ENCODE measurements around the gene MINK1.

MINK1 gene

DNA sequence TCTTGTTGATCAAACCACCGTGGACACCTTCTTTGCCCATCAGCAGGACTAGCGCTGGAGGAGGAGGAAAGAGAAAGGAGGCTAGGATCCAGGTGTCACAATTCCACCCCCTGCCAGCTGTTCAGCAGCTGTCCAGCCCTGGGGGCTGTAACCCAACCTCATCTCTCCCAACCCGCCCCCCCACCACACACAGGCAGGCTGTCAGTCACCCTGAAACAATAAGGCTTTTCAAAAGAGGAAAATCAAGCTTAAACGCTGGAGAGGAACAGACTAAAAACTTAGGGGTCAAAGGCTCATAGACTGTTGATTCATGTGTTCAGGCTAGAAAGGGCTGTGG is 112.8 kb downstream of the MINK1 start:
- TF ChIP-seq, protein P1, sequence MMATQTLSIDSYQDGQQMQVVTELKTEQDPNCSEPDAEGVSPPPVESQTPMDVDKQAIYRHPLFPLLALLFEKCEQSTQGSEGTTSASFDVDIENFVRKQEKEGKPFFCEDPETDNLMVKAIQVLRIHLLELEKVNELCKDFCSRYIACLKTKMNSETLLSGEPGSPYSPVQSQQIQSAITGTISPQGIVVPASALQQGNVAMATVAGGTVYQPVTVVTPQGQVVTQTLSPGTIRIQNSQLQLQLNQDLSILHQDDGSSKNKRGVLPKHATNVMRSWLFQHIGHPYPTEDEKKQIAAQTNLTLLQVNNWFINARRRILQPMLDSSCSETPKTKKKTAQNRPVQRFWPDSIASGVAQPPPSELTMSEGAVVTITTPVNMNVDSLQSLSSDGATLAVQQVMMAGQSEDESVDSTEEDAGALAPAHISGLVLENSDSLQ (IDR thresholded peaks at IDR 0.05) = peak; percentile 8; the same call in 1 of the 2 replicates
- no peak for TF ChIP-seq ELF4 (IDR thresholded peaks at IDR 0.05)
- ChIA-PET CTCF (interaction anchor here (1.0 to 1.5 kb wide), 2 partner anchors 42 to 43 kb away, joined by 3 read pairs; partner anchors contain the start of genes CAMTA2 and CHRNE), POLR2A (interaction anchor here (2.4 to 3.6 kb wide), 3 partner anchors 21 to 37 kb away, joined by 7 to 65 read pairs (median 14); partner anchors contain the start of gene SPAG7)
- no peak for DNase-seq (ENCODE audit: extremely low spot score)

DNA sequence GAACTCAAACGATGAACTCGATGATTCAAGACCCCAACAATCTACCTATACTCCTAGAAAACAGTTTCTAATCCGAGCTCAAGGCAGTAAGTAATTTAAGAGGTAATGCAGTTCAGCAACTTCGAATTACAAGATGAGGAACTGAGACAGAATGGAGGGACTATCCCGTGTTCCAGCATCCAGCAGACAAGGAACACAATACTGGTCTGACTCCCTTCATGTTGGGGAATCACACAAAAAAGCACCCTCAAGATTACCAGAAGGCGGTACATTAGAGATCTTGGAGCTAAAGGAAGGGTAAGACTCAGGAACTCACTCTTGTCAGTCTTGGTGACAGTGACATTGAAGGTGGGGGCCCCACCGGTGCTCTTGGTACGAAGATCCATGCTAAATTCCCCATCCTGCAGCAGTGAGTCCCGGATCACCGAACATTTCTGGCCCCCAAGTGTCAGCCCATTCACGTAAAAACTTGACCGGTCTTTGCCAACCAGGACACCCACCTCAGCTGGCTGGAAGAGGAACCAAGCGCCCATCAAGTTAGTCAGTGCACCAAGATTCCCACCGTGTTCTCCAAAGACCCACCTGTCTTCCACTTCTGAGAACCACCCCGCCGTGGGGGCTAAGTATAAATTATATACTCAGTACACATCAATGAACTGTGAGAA is 113.3 kb downstream of the MINK1 start:
- no peak for TF ChIP-seq TARDBP (IDR thresholded peaks at IDR 0.05)
- TF ChIP-seq ARNT (IDR thresholded peaks at IDR 0.05) = no peak
- TF ChIP-seq, protein P1 (IDR thresholded peaks at IDR 0.05) = no peak
- no peak for TF ChIP-seq FOXM1 (IDR thresholded peaks at IDR 0.05; ENCODE audit: borderline replicate concordance)
- TF ChIP-seq ELF4 (IDR thresholded peaks at IDR 0.05) = no peak
- TF ChIP-seq FOXK2 (IDR thresholded peaks at IDR 0.05) = no peak
- TF ChIP-seq SP1 (IDR thresholded peaks at IDR 0.05) = no peak
- TF ChIP-seq ZNF384 (IDR thresholded peaks at IDR 0.05) = no peak
- no peak for TF ChIP-seq NFRKB (IDR thresholded peaks at IDR 0.05)
- no peak for TF ChIP-seq LEF1 (IDR thresholded peaks at IDR 0.05; ENCODE audit: borderline replicate concordance)
- POLR2A ChIA-PET = interaction anchor here (2.4 to 3.3 kb wide), 2 partner anchors 20 to 37 kb away, joined by 7 to 65 read pairs; partner anchors contain the start of gene SPAG7
- no peak for DNase-seq (ENCODE audit: extremely low spot score)
- CTCF ChIA-PET = interaction anchor here (1.5 kb wide), 1 partner anchor 43 kb away, joined by 3 read pairs; the partner anchor contains the start of gene CHRNE

GRCh38 chr17:4947010-4947410 is 113.9 kb downstream of the MINK1 start:
- TF ChIP-seq LEF1 (IDR thresholded peaks at IDR 0.05; ENCODE audit: borderline replicate concordance) (no peak), ZNF384 (IDR thresholded peaks at IDR 0.05) (no peak), BHLHE40 (IDR thresholded peaks at IDR 0.05; ENCODE audit: borderline replicate concordance) (no peak), CTBP1 (IDR thresholded peaks at IDR 0.05; ENCODE audit: borderline replicate concordance) (no peak), TARDBP (IDR thresholded peaks at IDR 0.05) (no peak), NFRKB (IDR thresholded peaks at IDR 0.05) (no peak), SP1 (IDR thresholded peaks at IDR 0.05) (no peak), FOXM1 (IDR thresholded peaks at IDR 0.05; ENCODE audit: borderline replicate concordance) (no peak)
- TF ChIP-seq, protein P1 (IDR thresholded peaks at IDR 0.05) = no peak
- ChIA-PET CTCF (interaction anchor here (1.5 kb wide), 1 partner anchor 44 kb away, joined by 3 read pairs; the partner anchor contains the start of gene CHRNE), POLR2A (interaction anchor here (2.0 to 7.2 kb wide), 4 partner anchors 7 to 51 kb away, joined by 7 to 101 read pairs (median 36); partner anchors contain the start of genes INCA1, KIF1C, RNF167 and SLC25A11)
- DNase-seq (ENCODE audit: extremely low spot score) = no peak
